ENCODE measurements around the gene SOBP. TPM values are rescaled to one million over a fixed set of nuclear protein-coding genes. Genes with fewer than 3 reads are reported as not detected.

The SOBP gene
- total RNA-seq, 6 donors from 2014 or later: 4.4 to 25.1 (median 12.4) TPM

DNA sequence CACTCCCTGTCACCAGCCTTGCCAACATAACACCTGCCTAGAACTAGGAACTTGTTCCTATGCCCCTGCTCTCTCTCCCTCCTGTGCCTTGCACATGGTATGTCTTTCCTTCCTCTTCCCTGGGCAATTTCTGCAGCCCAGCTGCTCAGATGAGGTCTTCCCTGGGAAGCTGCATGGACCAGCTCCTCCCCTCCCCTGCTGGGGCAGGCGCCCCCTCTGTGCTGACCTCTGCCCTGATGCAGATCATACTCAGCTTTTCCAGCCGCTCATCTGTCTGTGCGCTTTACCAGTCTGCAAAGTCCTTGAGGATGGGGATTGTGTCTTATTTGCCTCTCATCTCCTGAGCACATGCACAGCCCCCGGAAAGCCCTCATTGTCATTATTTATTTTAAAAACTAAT, 172.4 kb downstream of the SOBP start:
- no peak overlapping the region for H3K27ac ChIP-seq
- WGBS, 2 donors: 75 to 82% methylated on average over 4 of the region's 4 CpGs

GRCh38 chr6:107663308-107663707, 173.4 kb downstream of the SOBP start:
- H3K4me1 ChIP-seq: peaks cover 2 to 5% (median 3%) of the 10 kb centered on the region in 4 donors
- no peaks in the 10 kb centered on the region for H3K9me3 ChIP-seq
- no peak overlapping the region for H3K4me3 ChIP-seq
- H3K27ac ChIP-seq: no peak overlapping the region
- 90 to 95% methylated on average over 6 of the region's 6 CpGs for WGBS, 2 donors
- DNase-seq (no peak), ATAC-seq (ENCODE audit: low FRiP score in 2 of 2) (no peak)
- H3K36me3 ChIP-seq: no peaks in the 10 kb centered on the region
- TF ChIP-seq POLR2AphosphoS5 (IDR thresholded peaks at IDR 0.05) (no peak), CTCF (IDR thresholded peaks at IDR 0.05) (no peak), POLR2A (IDR thresholded peaks at IDR 0.05) (no peak), EP300 (IDR thresholded peaks at IDR 0.05) (no peak)
- H3K27me3 ChIP-seq: no peaks in the 10 kb centered on the region

More for the DNA sequence above, 172.4 kb downstream of the SOBP start:
- ATAC-seq (ENCODE audit: low FRiP score in 2 of 2) (no peak), DNase-seq (no peak)
- no peaks in the 10 kb centered on the region for H3K27me3 ChIP-seq
- no peak for TF ChIP-seq EP300 (IDR thresholded peaks at IDR 0.05)
- no peak for TF ChIP-seq POLR2AphosphoS5 (IDR thresholded peaks at IDR 0.05)
- no peak for TF ChIP-seq POLR2A (IDR thresholded peaks at IDR 0.05)
- no peak for TF ChIP-seq CTCF (IDR thresholded peaks at IDR 0.05)
- H3K4me3 ChIP-seq: no peak overlapping the region
- H3K4me1 ChIP-seq: peaks cover 11 to 14% (median 12%) of the 10 kb centered on the region in 4 donors
- H3K36me3 ChIP-seq: no peaks in the 10 kb centered on the region
- H3K9me3 ChIP-seq: no peaks in the 10 kb centered on the region

DNA sequence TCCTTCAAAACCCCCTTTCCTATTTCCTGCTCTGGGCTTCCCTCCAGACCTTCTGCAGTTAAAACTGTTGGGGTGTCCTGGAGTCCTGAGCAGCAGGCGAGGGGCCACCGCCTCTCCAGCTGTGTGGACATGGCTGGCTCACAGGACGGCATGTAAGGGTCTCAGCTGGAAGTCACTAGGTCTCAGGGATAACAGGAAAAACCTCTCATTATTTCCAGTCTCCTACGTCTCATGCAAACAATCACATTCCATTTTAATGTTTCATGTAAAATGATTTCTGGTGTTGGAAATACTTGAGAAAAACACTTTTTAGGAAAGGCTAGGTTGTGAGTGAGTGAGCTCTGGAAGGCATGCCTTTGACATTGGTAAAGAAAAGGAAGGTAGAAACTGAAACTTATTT, 175.5 kb downstream of the SOBP start:
- no peak overlapping the region for H3K27ac ChIP-seq
- ATAC-seq (ENCODE audit: low FRiP score in 2 of 2): peak in 1 of 2 donors; percentile 22
- H3K9me3 ChIP-seq: no peaks in the 10 kb centered on the region
- DNase-seq: peak in 1 of 2 donors; percentile 39
- WGBS, 2 donors: 46 to 78% methylated on average over 1 to 4 of the region's 4 CpGs
- no peak for TF ChIP-seq EP300 (IDR thresholded peaks at IDR 0.05)
- no peak for TF ChIP-seq POLR2AphosphoS5 (IDR thresholded peaks at IDR 0.05)
- TF ChIP-seq CTCF (IDR thresholded peaks at IDR 0.05): no peak
- TF ChIP-seq POLR2A (IDR thresholded peaks at IDR 0.05): no peak
- peaks cover 0 to 1% (median under 1%) of the 10 kb centered on the region in 4 donors for H3K4me1 ChIP-seq
- H3K4me3 ChIP-seq: no peak overlapping the region
- no peaks in the 10 kb centered on the region for H3K27me3 ChIP-seq
- H3K36me3 ChIP-seq: no peaks in the 10 kb centered on the region

DNA sequence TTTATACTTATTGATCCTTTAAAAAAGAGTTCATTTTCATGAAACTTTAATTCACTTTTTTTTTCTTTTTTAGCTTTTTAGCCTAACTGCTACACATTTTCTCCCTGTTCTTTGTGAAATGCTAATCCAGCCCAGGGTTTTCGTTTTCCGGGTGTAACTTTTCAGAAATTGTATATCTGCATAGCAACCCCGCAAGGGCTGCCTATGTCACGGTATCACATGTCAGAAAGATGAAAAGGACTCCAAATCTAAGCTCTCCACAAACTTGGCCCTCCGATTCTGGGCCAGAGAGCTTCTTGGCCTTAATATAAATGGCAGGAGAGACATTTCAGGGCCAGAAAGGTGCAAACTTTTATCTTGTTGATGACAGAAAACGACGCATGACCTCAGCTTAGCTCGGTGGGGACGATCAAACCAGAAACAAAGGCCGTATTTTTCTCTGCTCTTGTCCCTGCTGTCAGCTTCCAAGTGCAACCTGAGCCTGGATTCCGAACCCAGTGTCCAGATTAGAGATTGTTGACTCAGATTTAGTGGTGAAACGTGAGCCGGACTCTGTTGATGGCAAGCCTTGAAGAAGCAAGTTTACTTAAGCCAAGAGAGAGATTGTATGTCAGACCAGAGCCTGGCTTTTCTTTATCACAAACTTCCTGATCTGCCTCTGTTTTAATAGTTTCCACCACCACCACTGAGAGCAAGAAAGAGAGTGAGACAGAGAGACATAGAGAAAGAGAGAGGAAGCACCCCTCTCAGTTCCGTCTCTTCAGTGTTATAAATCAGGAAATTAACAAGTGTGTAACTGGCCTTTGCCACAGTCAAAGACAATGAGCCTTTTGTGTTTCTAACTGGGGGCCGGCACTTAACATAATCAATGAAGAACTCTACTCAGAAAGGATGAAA, 176.4 kb downstream of the SOBP start:
- DNase-seq: no peak
- Histone ChIP-seq H3K9me3 (no peaks in the 10 kb centered on the region), H3K4me1 (peaks cover 8 to 10% (median 9%) of the 10 kb centered on the region in 4 donors), H3K27me3 (no peaks in the 10 kb centered on the region), H3K4me3 (no peak overlapping the region), H3K27ac (no peak overlapping the region), H3K36me3 (no peaks in the 10 kb centered on the region)
- 67 to 72% methylated on average over 15 of the region's 15 CpGs for WGBS, 2 donors
- ATAC-seq (ENCODE audit: low FRiP score in 2 of 2): no peak
- no peak for TF ChIP-seq CTCF (IDR thresholded peaks at IDR 0.05)
- no peak for TF ChIP-seq POLR2A (IDR thresholded peaks at IDR 0.05)
- TF ChIP-seq POLR2AphosphoS5 (IDR thresholded peaks at IDR 0.05): no peak
- no peak for TF ChIP-seq EP300 (IDR thresholded peaks at IDR 0.05)

Data from upper lobe of left lung (tissue), 6 donors.